ENCODE data around the gene GPBAR1. TPM values are rescaled to one million over a fixed set of nuclear protein-coding genes. Genes with fewer than 3 reads are reported as not detected.
"Not testable (repeated sequence)": the region's sequence is repeated elsewhere in the genome, so short reads cannot be mapped to it uniquely, and the experiment has no call there.

The GPBAR1 gene
- polyA plus RNA-seq, 3 donors, result 1.2 to 2.0 (median 2.0) TPM

DNA sequence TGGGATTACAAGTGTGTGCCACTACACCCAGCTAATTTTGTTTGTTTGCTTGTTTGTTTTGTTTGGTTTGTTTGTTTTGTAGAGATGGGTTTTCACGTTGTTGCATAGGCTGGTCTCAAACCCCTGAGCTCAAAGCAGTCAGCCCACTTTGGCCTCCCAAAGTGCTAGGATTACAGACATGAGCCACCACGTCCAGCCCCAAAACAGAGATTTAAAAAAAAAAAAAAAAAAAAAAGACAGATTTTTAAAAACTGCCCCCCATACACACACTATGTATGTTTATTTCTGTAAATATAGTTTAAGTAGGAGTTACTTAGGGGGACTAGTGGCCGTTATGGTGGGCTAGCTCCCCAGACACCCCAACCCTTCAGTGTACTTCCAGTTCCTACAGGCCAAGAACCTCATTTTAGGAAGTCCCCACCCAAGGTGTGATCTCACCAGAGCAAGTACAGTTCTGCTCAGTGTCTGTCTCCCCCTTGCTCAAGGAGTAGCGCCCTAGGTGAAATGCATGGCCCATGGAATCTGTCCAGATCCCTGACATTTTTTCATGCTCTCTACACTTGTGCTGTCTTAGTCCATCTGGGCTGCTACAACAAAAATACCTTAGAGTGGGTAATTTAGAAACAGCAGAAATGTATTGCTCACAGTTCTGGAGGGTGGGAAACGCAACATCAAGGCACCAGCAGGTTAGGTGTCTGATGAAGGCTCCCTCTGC lies 33.1 kb downstream of the GPBAR1 start:
- no peak for DNase-seq (ENCODE audit: extremely low read depth in 1 of 11, low read depth in 9 of 11, low spot score in 4 of 11)

DNA sequence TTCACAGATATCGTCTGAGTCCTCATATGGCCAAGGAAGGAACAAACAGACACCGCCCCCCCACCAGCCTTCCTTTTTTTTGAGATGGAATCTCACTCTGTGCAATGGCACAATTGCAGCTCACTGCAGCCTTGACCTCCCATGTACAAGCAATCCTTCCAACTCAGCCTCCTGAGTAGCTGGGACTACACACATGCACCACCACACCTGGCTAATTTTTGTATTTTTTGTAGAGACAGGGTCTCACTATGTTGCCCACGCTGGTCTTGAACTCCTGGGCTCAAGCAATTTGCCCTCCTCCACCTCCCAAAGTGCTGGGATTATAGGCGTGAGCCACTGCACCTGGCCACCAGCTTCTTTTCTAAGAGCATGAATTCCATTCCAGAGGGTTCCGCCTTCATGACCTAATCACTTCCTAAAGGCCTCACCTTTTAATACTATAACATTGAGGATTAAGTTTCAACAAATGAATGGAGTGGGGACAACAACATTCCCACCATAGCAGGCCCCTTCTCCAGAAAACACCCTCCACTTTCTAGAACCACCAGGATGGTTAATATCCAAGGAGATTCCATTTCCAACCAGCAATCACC lies 33.7 kb downstream of the GPBAR1 start:
- no peak for DNase-seq (ENCODE audit: extremely low read depth in 1 of 11, low read depth in 9 of 11, low spot score in 4 of 11)

DNA sequence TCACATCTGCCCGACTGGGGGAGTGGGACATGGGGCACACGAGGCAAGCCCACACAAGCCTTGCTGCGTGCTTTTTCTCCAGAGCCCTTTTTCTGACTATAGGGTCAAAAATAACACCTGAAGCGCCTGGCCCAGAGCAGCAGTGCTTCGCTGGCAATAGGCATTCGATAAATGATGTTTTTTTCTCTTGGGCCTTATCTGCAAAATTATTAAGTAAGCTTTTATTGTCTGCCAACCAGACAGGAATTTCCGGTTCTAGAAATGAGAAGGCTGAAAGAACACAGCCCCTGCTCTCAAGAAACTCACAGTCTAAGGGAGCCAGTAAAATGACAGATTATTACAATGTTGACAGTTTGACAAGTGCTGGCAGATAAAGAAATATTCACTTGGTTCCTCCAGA lies 34.2 kb downstream of the GPBAR1 start:
- no peak for DNase-seq (ENCODE audit: extremely low read depth in 1 of 11, low read depth in 9 of 11, low spot score in 4 of 11)

DNA sequence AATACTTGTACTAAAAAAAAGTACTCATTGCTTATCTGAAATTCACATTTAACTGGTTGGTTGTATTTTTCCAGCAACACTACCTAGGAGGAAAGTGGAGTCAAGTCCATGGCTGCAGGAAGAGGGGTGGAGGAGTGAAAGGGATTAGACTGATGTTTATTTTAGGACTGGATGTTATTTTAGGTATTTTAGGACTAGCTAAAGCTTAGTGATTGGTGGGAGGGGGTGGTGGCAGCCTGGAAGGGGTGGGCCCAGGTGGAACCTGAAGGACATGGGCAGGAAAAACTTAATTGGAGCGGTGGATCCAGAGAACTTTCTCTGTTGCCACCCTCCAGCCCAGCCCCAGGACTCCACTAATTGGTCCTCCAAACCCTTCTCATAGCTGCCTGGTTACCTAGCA lies 35.4 kb downstream of the GPBAR1 start:
- no peak for DNase-seq (ENCODE audit: extremely low read depth in 1 of 11, low read depth in 9 of 11, low spot score in 4 of 11)

DNA sequence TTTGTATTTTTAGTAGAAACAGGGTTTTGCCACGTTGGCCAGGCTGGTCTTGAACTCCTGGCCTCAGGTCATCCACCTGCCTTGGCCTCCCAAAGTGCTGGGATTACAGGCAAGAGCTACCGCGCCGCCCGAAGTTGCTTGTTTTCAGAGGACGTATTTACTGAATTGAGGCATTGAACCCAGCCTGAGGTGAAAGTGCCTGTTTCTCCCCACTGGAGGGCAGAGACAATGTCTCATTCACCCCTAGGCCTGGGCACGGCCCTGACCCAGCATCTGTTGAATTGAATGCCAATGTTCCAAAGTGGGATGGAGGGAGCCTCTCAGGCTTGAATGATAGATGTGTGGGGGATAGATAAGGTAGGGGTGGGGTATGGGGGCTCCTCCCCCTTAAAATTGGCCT lies 36.0 kb downstream of the GPBAR1 start:
- DNase-seq (ENCODE audit: extremely low read depth in 1 of 11, low read depth in 9 of 11, low spot score in 4 of 11), result no peak

DNA sequence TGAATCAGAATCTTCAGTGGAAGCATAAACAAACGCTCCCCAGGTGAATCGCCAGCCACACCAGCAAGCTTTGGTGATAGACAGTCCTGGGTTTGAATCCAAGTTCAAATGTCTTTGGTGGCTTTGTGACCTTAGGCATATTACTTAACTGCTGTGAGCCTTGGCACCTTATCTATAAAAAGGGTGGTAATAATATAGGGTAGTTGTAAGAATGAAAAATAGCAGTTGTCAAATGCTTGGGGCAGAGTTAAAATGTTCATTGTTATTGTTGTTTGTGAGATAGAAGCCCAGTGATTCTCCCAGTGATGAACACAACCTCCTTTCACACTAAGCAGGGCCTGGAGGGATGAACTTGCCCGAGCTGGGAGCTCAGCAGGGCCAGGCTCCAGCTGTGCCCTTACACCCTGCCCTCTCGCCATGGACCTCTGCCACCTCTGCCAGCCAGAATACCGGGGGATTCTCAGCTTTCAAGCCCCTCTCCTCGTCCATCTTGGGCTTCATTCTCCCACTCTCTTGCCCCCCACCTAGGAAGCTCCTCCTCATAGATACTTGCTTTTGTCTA lies 37.6 kb downstream of the GPBAR1 start:
- no peak for DNase-seq (ENCODE audit: extremely low read depth in 1 of 11, low read depth in 9 of 11, low spot score in 4 of 11)

DNA sequence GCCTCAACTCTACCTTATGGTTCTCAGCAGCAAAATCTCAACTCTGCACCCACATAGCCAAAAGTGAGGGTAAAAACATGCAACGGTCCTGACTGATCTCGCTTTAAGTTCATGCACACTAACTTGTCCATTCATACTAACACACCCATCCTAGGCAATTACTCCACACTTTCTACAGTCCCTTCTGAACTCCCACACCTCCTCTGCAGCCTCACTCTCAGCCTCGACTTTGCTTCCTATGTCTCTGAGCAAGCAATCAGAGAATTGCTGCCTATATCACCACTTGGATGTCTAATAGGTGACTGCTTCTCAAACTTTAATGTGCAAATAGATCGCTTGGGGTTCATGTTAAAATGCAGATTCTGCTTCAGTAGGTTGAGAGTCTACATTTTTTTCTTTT lies 39.3 kb downstream of the GPBAR1 start:
- no peak for DNase-seq (ENCODE audit: extremely low read depth in 1 of 11, low read depth in 9 of 11, low spot score in 4 of 11)

DNA sequence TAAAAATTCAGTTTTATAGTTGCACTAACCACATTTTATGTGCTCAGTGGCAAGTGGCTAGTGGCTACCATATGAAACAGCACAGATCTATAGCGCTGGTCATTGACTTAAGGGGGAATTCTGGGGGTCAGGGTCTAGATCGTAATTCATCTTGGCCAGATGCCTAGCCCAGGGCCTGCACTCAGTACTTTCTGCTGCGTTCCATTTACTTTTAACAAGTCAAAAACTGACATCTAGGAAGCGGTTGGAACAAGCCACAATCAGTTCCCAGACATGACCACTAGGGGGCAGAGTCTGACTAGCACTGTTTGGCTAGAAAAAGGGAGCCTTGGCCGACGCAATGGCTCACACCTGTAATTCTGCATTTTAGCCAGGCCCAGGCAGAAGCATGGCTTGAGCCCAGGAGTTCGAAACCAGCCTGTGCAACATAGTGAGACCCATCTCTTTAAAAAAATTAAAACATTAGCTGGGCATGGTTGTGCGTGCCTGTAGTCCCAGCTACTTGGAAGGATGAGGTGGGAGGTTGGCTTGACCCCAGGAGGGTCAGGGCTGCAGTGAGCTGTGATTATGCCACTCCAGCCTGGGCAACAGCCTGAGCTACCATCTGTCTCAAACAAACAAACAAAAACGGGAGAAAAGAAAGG lies 40.5 kb downstream of the GPBAR1 start:
- DNase-seq (ENCODE audit: extremely low read depth in 1 of 11, low read depth in 9 of 11, low spot score in 4 of 11), result peak in 10 of 11 donors; percentile 79 to 91 (median 86)

DNA sequence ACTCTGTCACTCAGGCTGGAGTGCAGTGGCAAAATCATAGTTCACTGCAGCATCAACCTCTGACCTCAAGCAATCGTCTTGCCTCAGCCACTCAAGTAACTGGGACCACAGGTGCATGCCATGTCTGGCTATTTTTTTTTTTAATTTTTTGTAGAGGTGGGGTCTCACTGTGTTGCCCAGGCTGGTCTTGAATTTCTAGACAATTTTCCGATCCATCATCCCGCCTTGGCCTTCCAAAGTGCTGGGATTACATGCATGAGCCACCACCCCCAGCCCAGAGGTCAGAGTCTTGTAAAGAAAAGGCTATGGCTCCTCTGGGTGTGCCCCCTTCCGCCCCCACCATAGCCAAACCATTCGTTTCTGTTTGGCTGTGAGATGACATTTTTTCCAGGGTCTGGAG lies 44.6 kb downstream of the GPBAR1 start:
- DNase-seq (ENCODE audit: extremely low read depth in 1 of 11, low read depth in 9 of 11, low spot score in 4 of 11), result no peak

DNA sequence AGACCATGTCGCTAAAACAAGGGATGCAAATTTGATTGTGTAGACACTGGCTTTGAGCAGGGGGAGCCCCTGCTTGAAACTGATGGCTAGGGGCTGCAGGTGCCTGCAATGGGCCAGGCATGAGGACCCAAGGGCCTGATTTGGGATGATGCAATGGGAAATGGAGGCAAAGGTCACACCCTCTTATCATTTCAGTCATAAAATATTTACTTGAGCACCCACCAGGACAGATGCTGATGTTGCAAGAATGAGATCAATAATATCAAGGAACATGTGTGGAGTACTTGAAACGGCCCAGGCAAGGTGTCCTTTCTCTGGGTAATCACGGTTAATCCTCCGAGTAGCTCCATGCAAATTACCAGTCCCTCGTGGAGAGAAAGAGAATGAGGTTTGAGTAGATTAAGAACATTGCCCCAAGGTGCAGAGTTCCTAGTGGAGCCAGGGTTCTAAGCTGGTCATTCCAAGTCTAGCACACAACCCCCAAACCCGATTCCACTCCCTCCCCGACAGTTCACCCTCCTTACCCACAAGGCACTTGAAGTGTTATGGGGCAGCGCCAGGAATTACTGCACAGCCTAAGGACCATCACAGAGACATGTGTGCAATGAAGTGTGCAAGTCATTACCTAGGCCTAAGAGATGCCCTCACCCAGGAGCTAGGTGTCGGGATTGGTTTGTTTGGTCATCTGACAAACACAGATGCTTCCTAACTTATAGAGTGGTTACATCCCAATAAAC lies 45.5 kb downstream of the GPBAR1 start:
- no peak for DNase-seq (ENCODE audit: extremely low read depth in 1 of 11, low read depth in 9 of 11, low spot score in 4 of 11)

DNA sequence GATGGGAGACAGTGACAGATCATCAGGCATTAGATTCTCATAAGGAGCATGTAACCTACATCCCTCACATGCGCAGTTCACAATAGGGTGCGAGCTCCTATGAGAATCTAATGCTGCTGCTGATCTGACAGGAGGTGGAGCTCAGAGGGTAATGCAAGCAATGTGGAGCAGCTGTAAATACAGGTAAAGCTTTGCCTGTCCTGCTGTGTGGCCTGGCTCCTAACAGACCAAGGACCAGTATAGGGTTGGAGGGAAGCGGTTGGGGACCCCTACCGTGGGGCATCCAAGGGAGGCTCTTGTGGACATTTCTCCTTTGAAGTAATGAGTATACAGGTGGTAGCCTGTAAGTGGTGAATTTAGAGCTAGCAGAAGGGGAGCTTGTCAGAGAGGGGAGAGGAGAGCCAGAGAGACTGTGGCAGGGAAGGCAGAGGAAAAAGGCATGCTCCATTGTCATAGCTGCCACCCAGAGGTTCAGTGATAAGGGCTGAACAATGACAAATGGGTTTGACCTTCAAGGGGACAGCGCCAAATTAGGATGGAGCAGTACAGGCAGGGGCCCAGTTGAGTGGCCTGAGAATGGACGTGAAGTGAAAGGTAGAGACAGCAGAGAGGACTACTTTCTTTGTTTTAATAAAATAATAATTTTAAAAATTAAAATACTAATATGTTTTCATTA lies 46.7 kb downstream of the GPBAR1 start:
- no peak for DNase-seq (ENCODE audit: extremely low read depth in 1 of 11, low read depth in 9 of 11, low spot score in 4 of 11)

DNA sequence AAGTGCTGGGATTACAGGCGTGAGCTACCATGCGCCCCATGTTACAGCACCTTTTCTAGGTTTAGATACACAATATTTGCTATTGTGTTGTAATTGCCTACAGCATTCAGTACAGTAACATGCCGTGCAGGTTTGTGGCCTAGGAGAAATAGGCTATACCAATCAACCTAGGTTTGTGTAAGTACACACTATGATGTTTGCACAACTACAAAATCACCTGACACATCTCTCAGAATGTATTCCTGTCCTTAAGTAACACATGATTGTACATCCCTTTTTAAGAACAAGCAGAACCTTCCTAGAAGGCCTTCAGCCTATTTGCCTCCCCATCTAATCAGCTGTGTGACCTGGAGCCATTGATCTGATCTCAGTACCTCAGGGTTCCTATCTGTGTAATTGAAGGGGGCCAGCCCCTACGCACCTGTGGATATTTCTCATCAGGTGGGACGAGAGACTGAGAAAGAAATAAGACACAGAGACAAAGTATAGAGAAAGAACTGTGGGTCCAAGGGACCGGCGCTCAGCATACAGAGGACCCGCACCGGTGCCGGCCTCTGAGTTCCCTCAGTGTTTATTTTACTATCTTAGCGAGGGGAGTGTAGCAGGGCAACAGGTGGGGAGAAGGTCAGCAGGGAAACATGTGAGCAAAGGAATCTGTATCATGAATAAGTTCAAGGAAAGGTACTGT lies 50.2 kb downstream of the GPBAR1 start:
- DNase-seq (ENCODE audit: extremely low read depth in 1 of 11, low read depth in 9 of 11, low spot score in 4 of 11), result no peak

DNA sequence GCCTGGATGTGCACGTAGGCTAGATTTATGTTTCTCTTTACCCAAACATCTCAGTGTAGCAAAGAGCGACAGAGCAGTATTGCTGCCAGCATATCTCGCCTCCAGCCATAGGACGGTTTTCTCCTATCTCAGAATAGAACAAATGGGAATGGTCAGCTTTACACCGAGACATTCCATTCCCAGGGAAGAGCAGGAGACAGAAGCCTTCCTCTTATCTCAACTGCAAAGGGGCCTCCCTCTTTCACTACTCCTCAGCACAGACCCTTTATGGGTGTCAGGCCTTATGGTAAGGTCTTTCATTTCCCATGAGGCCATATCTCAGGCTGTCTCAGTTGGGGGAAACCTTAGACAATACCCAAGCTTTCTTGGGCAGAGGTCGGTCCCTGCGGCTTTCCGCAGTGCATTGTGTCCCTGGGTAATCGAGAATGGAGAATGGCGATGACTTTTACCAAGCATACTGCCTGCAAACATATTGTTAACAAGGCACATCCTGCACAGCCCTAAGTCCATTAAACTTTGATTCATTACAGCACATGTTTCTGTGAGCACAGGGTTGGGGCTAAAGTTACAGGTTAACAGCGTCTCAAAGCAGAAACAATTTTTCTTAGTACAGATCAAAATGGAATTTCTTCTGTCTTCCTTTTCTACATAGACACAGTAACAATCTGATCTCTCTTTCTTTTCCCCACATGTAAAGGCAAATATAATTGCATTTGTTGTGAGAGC lies 50.9 kb downstream of the GPBAR1 start:
- not testable (repeated sequence) for DNase-seq (ENCODE audit: extremely low read depth in 1 of 11, low read depth in 9 of 11, low spot score in 4 of 11)

DNA sequence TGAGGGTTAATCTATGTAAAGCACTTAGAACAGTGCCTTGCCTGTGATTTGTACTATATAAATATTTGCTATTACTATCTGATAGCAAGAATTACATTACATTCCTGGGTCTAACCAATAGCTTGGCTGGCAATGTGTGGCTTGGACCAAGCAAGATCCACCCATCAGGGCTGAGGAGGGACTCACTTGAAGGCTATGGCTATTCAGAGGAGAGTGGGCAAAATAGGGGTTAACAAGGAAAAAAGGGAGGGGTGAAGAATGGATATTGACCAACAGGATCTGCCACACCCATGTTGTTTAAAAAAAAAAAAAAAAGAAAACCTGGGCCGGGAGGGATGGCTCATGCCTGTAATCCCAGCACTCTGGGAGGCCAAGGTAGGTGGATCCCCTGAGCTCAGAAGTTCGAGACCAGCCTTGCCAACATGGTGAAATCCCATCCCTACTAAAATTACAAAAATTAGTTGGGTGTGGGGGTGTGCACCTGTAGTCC lies 51.5 kb downstream of the GPBAR1 start:
- DNase-seq (ENCODE audit: extremely low read depth in 1 of 11, low read depth in 9 of 11, low spot score in 4 of 11), result no peak

DNA sequence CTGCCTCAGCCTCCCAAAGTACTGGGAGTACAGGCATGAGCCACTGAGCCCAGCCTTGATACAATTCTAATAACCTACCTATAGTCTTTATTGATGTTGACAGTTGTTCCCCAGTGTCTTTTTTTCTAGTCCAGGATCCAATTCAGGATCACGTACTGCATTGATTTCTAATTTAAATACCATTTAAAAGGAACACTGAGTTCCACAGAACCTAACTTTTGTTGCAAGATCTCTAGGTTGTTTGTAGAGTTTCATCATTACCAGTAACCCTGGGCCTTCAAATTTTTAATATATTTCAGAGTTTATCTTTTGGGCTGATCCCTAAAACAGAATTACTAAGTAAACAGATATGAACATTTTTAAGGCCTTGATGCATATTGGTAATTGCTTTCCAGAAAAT lies 52.5 kb downstream of the GPBAR1 start:
- no peak for DNase-seq (ENCODE audit: extremely low read depth in 1 of 11, low read depth in 9 of 11, low spot score in 4 of 11)

All from renal cortex interstitium (tissue), 11 donors.